PC-3 (cell line): ENCODE data around the gene DBF4B.

Experiments
- EZH2 ChIP-seq: fragments of 300-600 bp; sonication (generic); IDR thresholded peaks from one replicate; pipeline ENCODE4 v1.6.1; 2017; ENCODE audit warnings: antibody characterized with exemption, mild to moderate bottlenecking, low read length; ENCODE audit not compliant: unreplicated experiment
- TF ChIP-seq, protein P1 (sequence below): fragments of 300-600 bp; sonication (generic); conservative IDR thresholded peaks from 2 replicates; pipeline ENCODE4 v1.5.1; 2017; ENCODE audit warnings: antibody characterized with exemption, low read depth, mild to moderate bottlenecking, low read length

DNA sequence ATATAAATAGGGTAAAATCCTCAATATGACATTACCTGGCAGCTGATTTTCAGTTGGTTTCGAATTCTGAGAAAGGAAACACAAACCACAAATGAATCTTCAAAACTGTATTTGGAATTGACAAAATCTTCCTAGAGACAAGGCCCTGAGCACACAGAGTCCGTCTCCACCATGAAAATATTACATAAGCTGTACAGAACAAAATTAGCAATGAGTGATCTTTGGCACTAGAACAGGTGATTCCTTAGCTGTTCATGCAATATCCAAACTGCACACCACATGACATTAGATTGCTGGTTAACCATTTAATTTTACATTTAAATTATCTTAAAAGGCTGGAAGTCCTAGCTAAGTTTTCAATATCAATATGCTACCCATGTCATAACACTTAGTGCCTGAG is 89.9 kb downstream of the DBF4B start:
- TF ChIP-seq, protein P1, sequence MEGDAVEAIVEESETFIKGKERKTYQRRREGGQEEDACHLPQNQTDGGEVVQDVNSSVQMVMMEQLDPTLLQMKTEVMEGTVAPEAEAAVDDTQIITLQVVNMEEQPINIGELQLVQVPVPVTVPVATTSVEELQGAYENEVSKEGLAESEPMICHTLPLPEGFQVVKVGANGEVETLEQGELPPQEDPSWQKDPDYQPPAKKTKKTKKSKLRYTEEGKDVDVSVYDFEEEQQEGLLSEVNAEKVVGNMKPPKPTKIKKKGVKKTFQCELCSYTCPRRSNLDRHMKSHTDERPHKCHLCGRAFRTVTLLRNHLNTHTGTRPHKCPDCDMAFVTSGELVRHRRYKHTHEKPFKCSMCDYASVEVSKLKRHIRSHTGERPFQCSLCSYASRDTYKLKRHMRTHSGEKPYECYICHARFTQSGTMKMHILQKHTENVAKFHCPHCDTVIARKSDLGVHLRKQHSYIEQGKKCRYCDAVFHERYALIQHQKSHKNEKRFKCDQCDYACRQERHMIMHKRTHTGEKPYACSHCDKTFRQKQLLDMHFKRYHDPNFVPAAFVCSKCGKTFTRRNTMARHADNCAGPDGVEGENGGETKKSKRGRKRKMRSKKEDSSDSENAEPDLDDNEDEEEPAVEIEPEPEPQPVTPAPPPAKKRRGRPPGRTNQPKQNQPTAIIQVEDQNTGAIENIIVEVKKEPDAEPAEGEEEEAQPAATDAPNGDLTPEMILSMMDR: no peak
- no peak for TF ChIP-seq EZH2
